OCI-LY7 (cell line): Measurements from ENCODE around the gene STX4. TPM values are rescaled to one million over a fixed set of nuclear protein-coding genes. Genes with fewer than 3 reads are reported as not detected.

Source experiments
- BruUV-seq: library from RNA; stranded (reverse); fragments of 400-500 nt; replicated peaks from 2 replicates; lab custom pipeline; 2021; lab: Mats Ljungman, UMichigan
- CTCF ChIA-PET: fragments of 300-600 bp; sonication (Branson Sonifier 250); formaldehyde crosslinking; loops from one replicate; lab custom pipeline; 2022; ENCODE audit warnings: antibody characterized with exemption; ENCODE audit not compliant: unreplicated experiment; lab: Charles Lee
- POLR2A ChIA-PET: fragments of 300-600 bp; sonication (Branson Sonifier 250); formaldehyde crosslinking; loops from one replicate; lab custom pipeline; 2022; ENCODE audit warnings: antibody characterized with exemption; lab: Charles Lee
- DNase-seq: peaks from one replicate; pipeline ENCODE4 v3.0.0-alpha.2; 2015; ENCODE audit warnings: low spot score
- H2AFZ ChIP-seq: fragments of 200-600 bp; sonication (generic), shearing (Covaris generic); 2 replicates; pipeline ENCODE4 v1.6.1; 2014; ENCODE audit warnings: mild to moderate bottlenecking, antibody characterized with exemption, low read length, moderate library complexity
- H3K27ac ChIP-seq: fragments of 200-600 bp; sonication (generic); 2 replicates; pipeline ENCODE4 v1.5.1; 2014; ENCODE audit warnings: mixed run types, low read depth, mild to moderate bottlenecking, moderate library complexity, low read length, inconsistent platforms; ENCODE audit not compliant: poor library complexity, severe bottlenecking
- H3K36me3 ChIP-seq: fragments of 200-600 bp; sonication (generic); 2 replicates; pipeline ENCODE4 v1.6.1; 2014; ENCODE audit warnings: mild to moderate bottlenecking, antibody characterized with exemption, low read length, moderate library complexity, mixed read lengths; ENCODE audit not compliant: insufficient read depth
- H3K4me1 ChIP-seq: fragments of 200-600 bp; sonication (generic); 2 replicates; pipeline ENCODE4 v1.5.1; 2014; ENCODE audit warnings: mild to moderate bottlenecking, low read length; ENCODE audit not compliant: insufficient read depth, poor library complexity, severe bottlenecking
- H3K4me2 ChIP-seq: fragments of 200-600 bp; sonication (generic); 2 replicates; pipeline ENCODE4 v1.6.1; 2014; ENCODE audit warnings: mild to moderate bottlenecking, low read length
- H3K4me3 ChIP-seq: fragments of 200-600 bp; sonication (generic); 2 replicates; pipeline ENCODE4 v1.5.1; 2014; ENCODE audit warnings: mild to moderate bottlenecking, low read depth, low read length; ENCODE audit not compliant: poor library complexity, severe bottlenecking
- H3K79me2 ChIP-seq: fragments of 200-600 bp; sonication (generic); 2 replicates; pipeline ENCODE4 v1.6.1; 2016; ENCODE audit warnings: low read depth, mild to moderate bottlenecking, low read length, moderate library complexity, mixed read lengths; ENCODE audit not compliant: insufficient read depth
- H3K9me2 ChIP-seq: fragments of 200-600 bp; sonication (generic); 2 replicates; pipeline ENCODE4 v1.6.1; 2016; ENCODE audit warnings: mild to moderate bottlenecking, low read length, mixed read lengths; ENCODE audit not compliant: insufficient read depth
- H3K9me3 ChIP-seq: fragments of 200-600 bp; sonication (generic); 2 replicates; pipeline ENCODE4 v1.6.1; 2014; ENCODE audit warnings: mild to moderate bottlenecking, mixed run types, low read length, mixed read lengths
- H4K20me1 ChIP-seq: fragments of 200-600 bp; sonication (generic); 2 replicates; pipeline ENCODE4 v1.6.1; 2014; ENCODE audit warnings: mild to moderate bottlenecking, antibody characterized with exemption, low read length, moderate library complexity, mixed read lengths; ENCODE audit not compliant: insufficient read depth
- EZH2phosphoT487 ChIP-seq: fragments of 200-600 bp; sonication (generic); IDR thresholded peaks from 2 replicates; pipeline ENCODE4 v1.6.1; 2018; ENCODE audit warnings: low read depth, borderline replicate concordance, mild to moderate bottlenecking, mixed run types, antibody characterized with exemption, low read length, moderate library complexity, mixed read lengths
- intact Hi-C: fragments of 100-400 bp; cut with micrococcal nuclease; formaldehyde crosslinking; loops from one replicate; pipeline ENCODE4 v1.10.0; 2022; ENCODE audit not compliant: unreplicated experiment
- total RNA-seq, 2 experiments: library from RNA; depleted of rRNA in 1 of 2; stranded (reverse); fragments of >200 nt in 1 of 2; shearing (Covaris generic) in 1 of 2; gene quantifications; 2 replicates each; pipeline ENCODE4 v1.2.3, GENCODE V29; 2014 to 2022
- TF ChIP-seq, protein P1 (sequence below): fragments of 200-600 bp; sonication (generic); conservative IDR thresholded peaks from 2 replicates; pipeline ENCODE4 v1.5.1; 2014; ENCODE audit warnings: mild to moderate bottlenecking, antibody characterized with exemption, low read length, moderate library complexity, mixed read lengths

STX4 gene
- total RNA-seq, 2 experiments from 2014 or later, result 16.6 to 40.5 TPM

DNA sequence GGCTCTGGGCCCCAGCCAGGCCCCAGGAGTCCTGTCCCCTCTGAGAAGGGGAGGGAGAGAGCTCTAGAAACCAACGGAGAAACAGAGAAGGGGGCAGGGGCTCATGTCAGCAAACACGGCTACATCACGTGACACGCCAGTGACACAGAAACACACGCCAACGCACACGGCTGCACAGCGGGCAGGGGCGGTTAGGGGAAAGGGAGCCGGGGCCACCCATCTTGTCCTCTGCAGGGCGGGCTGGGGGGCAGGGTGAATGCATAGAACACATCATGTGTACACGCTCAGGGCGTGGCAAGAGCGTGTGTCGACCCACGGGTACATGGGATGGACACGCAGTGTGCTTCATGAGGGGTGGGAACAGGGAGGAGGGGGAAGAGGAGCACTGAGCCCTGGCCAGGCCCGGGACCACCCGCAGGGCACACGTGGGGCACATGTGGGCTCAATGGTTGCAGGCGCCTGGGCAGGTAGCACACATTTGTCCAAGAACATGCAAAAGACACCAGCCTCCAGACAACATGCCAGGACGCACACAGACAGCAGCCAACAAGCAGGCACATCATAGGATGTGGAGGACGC lies 43.8 kb upstream of the STX4 start:
- POLR2A ChIA-PET, result interaction anchor here (1.3 kb wide), 1 partner anchor 13 kb away, joined by 4 read pairs; no protein-coding TSS in a partner anchor
- no peak for DNase-seq
- intact Hi-C loops, result loop anchor here (5.0 to 10.0 kb wide), 2 partner anchors 305 to 453 kb away; partner anchors contain the start of gene ZNF843
- Histone ChIP-seq H4K20me1 (no peaks in the 10 kb centered on the region), H3K4me3 (no peak overlapping the region), H3K9me2 (no peaks in the 10 kb centered on the region), H3K4me2 (no peak overlapping the region), H2AFZ (no peak overlapping the region), H3K4me1 (no peaks in the 10 kb centered on the region), H3K27ac (no peak overlapping the region), H3K9me3 (no peaks in the 10 kb centered on the region), H3K79me2 (no peaks in the 10 kb centered on the region), H3K36me3 (peaks cover 21% of the 10 kb centered on the region)
- BruUV-seq, result no TSS peak
- CTCF ChIA-PET, result no interaction called here
- TF ChIP-seq, protein P1, sequence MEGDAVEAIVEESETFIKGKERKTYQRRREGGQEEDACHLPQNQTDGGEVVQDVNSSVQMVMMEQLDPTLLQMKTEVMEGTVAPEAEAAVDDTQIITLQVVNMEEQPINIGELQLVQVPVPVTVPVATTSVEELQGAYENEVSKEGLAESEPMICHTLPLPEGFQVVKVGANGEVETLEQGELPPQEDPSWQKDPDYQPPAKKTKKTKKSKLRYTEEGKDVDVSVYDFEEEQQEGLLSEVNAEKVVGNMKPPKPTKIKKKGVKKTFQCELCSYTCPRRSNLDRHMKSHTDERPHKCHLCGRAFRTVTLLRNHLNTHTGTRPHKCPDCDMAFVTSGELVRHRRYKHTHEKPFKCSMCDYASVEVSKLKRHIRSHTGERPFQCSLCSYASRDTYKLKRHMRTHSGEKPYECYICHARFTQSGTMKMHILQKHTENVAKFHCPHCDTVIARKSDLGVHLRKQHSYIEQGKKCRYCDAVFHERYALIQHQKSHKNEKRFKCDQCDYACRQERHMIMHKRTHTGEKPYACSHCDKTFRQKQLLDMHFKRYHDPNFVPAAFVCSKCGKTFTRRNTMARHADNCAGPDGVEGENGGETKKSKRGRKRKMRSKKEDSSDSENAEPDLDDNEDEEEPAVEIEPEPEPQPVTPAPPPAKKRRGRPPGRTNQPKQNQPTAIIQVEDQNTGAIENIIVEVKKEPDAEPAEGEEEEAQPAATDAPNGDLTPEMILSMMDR, result no peak
- no peak for TF ChIP-seq EZH2phosphoT487

- H3K27ac ChIP-seq, result no peak overlapping the region
- H3K9me3 ChIP-seq, result no peaks in the 10 kb centered on the region
- BruUV-seq, result no TSS peak
- no peaks in the 10 kb centered on the region for H3K79me2 ChIP-seq
- H3K4me1 ChIP-seq, result no peaks in the 10 kb centered on the region
- no peaks in the 10 kb centered on the region for H3K9me2 ChIP-seq
- no peak overlapping the region for H3K4me3 ChIP-seq
- no peaks in the 10 kb centered on the region for H4K20me1 ChIP-seq
- CTCF ChIA-PET, result no interaction called here
- H3K4me2 ChIP-seq, result no peak overlapping the region
- TF ChIP-seq EZH2phosphoT487, result no peak
- TF ChIP-seq, protein P1, result no peak
- peaks cover 18% of the 10 kb centered on the region for H3K36me3 ChIP-seq
- POLR2A ChIA-PET, result interaction anchor here (1.3 kb wide), 1 partner anchor 12 kb away, joined by 4 read pairs; no protein-coding TSS in a partner anchor
- intact Hi-C loops, result no loop called here
- DNase-seq, result no peak
- no peak overlapping the region for H2AFZ ChIP-seq
Measured at GRCh38 chr16:30990105-30990504, 43.3 kb upstream of the STX4 start.

GRCh38 chr16:30991052-30991451 lies 42.3 kb upstream of the STX4 start:
- TF ChIP-seq, protein P1, result no peak
- no peak for TF ChIP-seq EZH2phosphoT487
- no peak overlapping the region for H2AFZ ChIP-seq
- no peaks in the 10 kb centered on the region for H3K4me1 ChIP-seq
- CTCF ChIA-PET, result interaction anchor here (0.6 kb wide), 1 partner anchor 32 kb away, joined by 3 read pairs; no protein-coding TSS in a partner anchor
- peaks cover 8% of the 10 kb centered on the region; the same call in 1 of the 2 replicates for H3K36me3 ChIP-seq
- no peak overlapping the region for H3K4me2 ChIP-seq
- H4K20me1 ChIP-seq, result no peaks in the 10 kb centered on the region
- no peak overlapping the region for H3K4me3 ChIP-seq
- DNase-seq, result no peak
- POLR2A ChIA-PET, result interaction anchor here (1.3 kb wide), 1 partner anchor 11 kb away, joined by 4 read pairs; no protein-coding TSS in a partner anchor
- H3K9me3 ChIP-seq, result no peaks in the 10 kb centered on the region
- intact Hi-C loops, result no loop called here
- H3K27ac ChIP-seq, result no peak overlapping the region
- no peaks in the 10 kb centered on the region for H3K9me2 ChIP-seq
- BruUV-seq, result no TSS peak
- no peaks in the 10 kb centered on the region for H3K79me2 ChIP-seq
